Fibroblast of the aortic adventitia (primary cell): Measurements from ENCODE around the gene MCM7. TPM values are rescaled to one million over a fixed set of nuclear protein-coding genes. Genes with fewer than 3 reads are reported as not detected.

ENCODE experiments used
- DNase-seq: peaks from one replicate; pipeline ENCODE4 v3.0.0-alpha.2; 2010; ENCODE audit warnings: low read depth
- H3K4me3 ChIP-seq: 2 replicates; pipeline ENCODE4 v1.5.1; 2011; ENCODE audit warnings: low read depth, mild to moderate bottlenecking, control low read depth, low read length, moderate library complexity
- total RNA-seq: library from RNA; depleted of rRNA; stranded (reverse); fragments of >200 nt; gene quantifications from 2 replicates; pipeline ENCODE4 v1.2.3, GENCODE V29; 2012; ENCODE audit warnings: low replicate concordance
- TF ChIP-seq, protein P1 (sequence below): IDR thresholded peaks from 2 replicates; pipeline ENCODE4 v1.5.1; 2011; ENCODE audit warnings: mild to moderate bottlenecking, low read length, control low read depth, inconsistent platforms; ENCODE audit not compliant: insufficient read depth

MCM7 gene
- total RNA-seq, 1 donor, result 97.7 TPM

DNA sequence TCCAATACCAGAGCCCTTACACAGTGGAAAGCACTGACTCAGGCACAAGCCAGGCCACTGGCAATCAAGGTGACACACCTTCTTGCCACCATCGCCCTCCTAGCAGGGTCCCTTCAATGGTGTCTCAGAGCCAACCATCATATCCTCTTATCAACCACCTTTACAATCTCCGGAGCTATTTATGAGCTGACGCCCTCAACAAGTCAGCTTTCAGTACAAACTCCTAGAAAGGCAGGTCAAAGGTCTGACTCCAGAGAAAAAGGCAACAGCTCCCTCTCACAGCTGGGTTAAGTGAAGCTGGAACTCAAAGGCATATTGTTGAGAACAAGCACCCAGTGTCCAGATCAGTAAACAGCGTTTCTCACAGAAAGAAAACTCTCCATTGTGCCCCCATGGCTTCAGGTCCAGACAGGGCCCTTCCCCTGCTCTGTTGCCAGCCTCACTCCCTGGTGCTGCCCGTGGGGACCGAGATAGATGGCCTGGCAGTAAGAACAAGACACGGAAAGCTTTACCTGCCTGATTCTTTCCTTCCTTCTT, 22.1 kb downstream of the MCM7 start:
- no peak overlapping the region for H3K4me3 ChIP-seq
- no peak for DNase-seq
- TF ChIP-seq, protein P1, sequence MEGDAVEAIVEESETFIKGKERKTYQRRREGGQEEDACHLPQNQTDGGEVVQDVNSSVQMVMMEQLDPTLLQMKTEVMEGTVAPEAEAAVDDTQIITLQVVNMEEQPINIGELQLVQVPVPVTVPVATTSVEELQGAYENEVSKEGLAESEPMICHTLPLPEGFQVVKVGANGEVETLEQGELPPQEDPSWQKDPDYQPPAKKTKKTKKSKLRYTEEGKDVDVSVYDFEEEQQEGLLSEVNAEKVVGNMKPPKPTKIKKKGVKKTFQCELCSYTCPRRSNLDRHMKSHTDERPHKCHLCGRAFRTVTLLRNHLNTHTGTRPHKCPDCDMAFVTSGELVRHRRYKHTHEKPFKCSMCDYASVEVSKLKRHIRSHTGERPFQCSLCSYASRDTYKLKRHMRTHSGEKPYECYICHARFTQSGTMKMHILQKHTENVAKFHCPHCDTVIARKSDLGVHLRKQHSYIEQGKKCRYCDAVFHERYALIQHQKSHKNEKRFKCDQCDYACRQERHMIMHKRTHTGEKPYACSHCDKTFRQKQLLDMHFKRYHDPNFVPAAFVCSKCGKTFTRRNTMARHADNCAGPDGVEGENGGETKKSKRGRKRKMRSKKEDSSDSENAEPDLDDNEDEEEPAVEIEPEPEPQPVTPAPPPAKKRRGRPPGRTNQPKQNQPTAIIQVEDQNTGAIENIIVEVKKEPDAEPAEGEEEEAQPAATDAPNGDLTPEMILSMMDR, result no peak

DNA sequence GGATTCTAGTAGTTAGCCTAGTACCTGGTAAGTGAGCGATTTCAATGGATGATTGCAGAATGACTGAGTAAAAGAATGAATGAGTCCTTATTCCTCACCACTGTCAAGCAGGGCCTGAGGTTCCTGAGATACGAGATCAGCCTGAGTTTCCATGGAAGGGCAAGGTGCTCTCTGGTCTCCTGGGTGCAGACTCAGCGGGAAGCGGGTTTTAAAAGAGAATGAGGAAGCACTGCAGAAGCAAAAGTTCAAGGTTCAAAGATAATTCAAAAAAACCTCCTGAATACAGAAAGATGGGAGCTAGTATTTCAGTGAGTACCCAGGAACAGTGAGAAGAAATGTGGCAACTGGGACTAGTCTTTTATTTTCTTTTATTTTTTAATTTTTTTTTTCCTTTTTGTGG, 24.0 kb downstream of the MCM7 start:
- no peak for DNase-seq
- TF ChIP-seq, protein P1, result no peak
- no peak overlapping the region for H3K4me3 ChIP-seq

DNA sequence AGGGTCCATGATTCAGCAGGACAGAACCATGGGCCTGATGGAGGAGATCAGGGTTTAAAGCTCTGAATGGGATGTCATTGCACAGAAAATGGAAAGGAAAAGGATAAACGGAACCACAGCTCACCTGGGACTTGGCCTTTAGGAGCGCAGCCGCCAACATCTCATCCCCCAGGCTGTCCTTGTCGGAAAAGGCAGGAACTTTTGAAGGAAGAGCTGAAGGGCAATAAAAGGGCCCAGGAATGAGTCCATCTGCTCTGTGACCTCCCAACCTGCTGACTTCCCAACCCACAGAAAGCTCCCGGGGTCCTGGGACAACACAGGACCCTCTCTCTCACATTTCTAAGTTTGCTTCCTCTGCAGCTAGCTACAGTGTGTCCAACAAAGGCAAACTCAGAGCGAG, 25.8 kb downstream of the MCM7 start:
- DNase-seq, result no peak
- H3K4me3 ChIP-seq, result no peak overlapping the region
- TF ChIP-seq, protein P1, result no peak

DNA sequence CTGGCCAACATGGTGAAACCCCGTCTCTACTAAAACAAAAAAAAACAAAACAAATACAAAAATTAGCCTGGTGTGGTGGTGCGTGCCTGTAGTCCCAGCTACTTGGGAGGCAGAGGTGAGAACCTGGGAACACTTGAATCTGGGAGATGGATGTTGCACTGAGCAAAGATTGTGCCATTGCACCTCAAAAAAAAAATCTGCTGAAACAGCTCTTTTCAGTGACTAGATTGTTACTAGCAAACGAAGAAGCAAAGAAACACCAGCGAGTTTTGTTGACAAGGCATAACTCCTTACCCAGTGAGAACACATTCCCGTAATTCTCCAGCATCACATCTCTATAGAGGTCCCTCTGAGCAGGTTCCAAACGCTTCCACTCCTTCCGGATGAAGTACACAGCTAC, 26.4 kb downstream of the MCM7 start:
- TF ChIP-seq, protein P1, result no peak
- no peak for DNase-seq
- no peak overlapping the region for H3K4me3 ChIP-seq

DNA sequence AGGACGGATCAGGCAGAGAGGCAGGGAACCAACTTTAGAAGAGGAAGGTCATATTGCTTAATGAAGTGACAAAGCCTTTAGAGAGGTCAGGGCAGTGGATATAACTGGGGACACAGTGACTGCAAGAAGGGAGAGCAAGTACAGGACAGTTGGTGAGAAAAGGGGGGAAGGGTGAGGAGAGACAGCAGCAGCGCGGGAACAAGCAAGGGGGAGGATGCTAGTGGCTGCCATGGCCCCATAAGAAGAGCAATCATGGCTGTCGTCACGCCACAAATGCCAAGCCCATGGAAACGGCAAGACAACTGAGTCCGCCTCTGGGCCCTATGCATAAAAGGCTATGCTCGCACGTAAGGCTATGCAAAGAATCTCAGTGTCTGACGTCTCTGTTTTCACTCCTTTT, 28.7 kb downstream of the MCM7 start:
- TF ChIP-seq, protein P1, result no peak
- no peak for DNase-seq
- H3K4me3 ChIP-seq, result no peak overlapping the region

DNA sequence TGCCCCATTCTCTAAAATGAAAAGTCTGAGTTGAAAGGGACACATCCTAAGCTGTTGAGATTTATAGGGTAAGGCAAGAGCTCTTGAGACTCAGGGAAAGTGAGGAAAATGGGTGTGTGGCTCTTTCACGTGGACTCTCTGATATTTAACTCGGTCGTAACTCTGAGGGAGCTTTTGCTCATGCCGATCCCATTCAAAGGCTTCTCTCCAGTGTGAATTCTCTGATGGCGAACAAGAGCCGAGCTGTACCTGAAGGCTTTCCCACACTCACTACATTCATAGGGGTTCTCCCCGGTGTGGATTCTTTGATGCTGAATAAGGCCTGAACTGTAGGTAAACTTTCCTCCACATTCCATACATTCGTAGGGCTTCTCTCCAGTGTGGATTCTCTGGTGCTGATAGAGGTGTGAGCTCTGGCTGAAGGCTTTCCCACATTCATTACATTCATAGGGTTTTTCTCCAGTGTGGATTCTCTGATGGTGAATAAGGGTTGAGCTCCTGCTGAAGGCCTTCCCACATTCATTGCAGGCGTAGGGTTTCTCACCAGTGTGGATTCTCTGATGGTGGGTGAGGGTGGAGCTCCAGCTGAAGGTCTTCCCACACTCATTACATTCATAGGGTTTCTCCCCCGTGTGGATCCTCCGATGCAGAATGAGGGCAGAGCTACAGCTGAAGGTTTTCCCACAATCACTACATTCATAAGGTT, 30.0 kb downstream of the MCM7 start:
- TF ChIP-seq, protein P1, result no peak
- no peak for DNase-seq
- H3K4me3 ChIP-seq, result no peak overlapping the region
